ENCODE measurements around the gene HSPD1. TPM values are rescaled to one million over a fixed set of nuclear protein-coding genes. Genes with fewer than 3 reads are reported as not detected.

Gene HSPD1
- polyA plus RNA-seq, 1 experiment, result 283 TPM

DNA sequence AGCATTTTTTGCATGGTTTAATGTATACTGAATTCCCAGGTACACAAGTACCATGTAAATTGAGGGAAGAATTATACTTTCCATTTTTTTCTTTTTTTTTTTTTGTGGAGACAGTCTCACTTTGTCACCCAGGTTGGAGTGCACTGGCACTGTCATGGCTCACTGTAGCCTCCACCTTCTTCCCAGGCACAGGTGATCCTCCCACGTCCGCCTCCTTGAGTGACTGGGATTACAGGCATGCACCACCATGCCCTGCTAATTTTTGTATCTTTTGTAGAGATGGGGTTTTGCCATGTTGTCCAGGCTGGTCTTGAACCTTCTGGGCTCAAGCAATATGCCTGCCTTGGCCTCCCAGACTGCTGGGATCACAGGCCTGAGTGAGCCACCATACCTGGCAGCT, 4.4 kb upstream of the HSPD1 start:
- Histone ChIP-seq H3K4me3 (ENCODE audit: low read depth, low read length) (no peak overlapping the region), H3K9me3 (ENCODE audit: control insufficient read depth, insufficient read depth, low read length) (no peaks in the 10 kb centered on the region; the same call in 1 of the 2 replicates), H3K27ac (ENCODE audit: low read depth, low read length) (no peak overlapping the region), H3K27me3 (ENCODE audit: control insufficient read depth, insufficient read depth, low read length) (no peaks in the 10 kb centered on the region)
- ChIA-PET CTCF (no interaction called here), POLR2A (interaction anchor here (1.2 kb wide), 1 partner anchor 12 kb away, joined by 3 read pairs; the partner anchor contains the start of gene MOB4)
- TF ChIP-seq, protein P1, sequence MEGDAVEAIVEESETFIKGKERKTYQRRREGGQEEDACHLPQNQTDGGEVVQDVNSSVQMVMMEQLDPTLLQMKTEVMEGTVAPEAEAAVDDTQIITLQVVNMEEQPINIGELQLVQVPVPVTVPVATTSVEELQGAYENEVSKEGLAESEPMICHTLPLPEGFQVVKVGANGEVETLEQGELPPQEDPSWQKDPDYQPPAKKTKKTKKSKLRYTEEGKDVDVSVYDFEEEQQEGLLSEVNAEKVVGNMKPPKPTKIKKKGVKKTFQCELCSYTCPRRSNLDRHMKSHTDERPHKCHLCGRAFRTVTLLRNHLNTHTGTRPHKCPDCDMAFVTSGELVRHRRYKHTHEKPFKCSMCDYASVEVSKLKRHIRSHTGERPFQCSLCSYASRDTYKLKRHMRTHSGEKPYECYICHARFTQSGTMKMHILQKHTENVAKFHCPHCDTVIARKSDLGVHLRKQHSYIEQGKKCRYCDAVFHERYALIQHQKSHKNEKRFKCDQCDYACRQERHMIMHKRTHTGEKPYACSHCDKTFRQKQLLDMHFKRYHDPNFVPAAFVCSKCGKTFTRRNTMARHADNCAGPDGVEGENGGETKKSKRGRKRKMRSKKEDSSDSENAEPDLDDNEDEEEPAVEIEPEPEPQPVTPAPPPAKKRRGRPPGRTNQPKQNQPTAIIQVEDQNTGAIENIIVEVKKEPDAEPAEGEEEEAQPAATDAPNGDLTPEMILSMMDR (IDR thresholded peaks at IDR 0.05; ENCODE audit: low read depth, low read length), result no peak
- DNase-seq (ENCODE audit: low read depth, low spot score), result no peak

GRCh38 chr2:197502685-197503084, 3.0 kb upstream of the HSPD1 start:
- DNase-seq (ENCODE audit: low read depth, low spot score), result no peak
- H3K9me3 ChIP-seq (ENCODE audit: control insufficient read depth, insufficient read depth, low read length), result no peaks in the 10 kb centered on the region; the same call in 1 of the 2 replicates
- H3K4me3 ChIP-seq (ENCODE audit: low read depth, low read length), result no peak overlapping the region
- ChIA-PET CTCF (interaction anchor here (1.4 kb wide), 1 partner anchor 14 kb away, joined by 3 read pairs; the partner anchor contains the start of gene MOB4), POLR2A (interaction anchor here (0.7 kb wide), 1 partner anchor 50 kb away, joined by 3 read pairs; the partner anchor contains the start of gene COQ10B)
- H3K27ac ChIP-seq (ENCODE audit: low read depth, low read length), result no peak overlapping the region
- TF ChIP-seq, protein P1 (IDR thresholded peaks at IDR 0.05; ENCODE audit: low read depth, low read length), result no peak
- H3K27me3 ChIP-seq (ENCODE audit: control insufficient read depth, insufficient read depth, low read length), result no peaks in the 10 kb centered on the region

- TF ChIP-seq, protein P1 (IDR thresholded peaks at IDR 0.05; ENCODE audit: low read depth, low read length), result no peak
- Histone ChIP-seq H3K27ac (ENCODE audit: low read depth, low read length) (no peak overlapping the region), H3K27me3 (ENCODE audit: control insufficient read depth, insufficient read depth, low read length) (no peaks in the 10 kb centered on the region), H3K4me3 (ENCODE audit: low read depth, low read length) (0 out of 2 replicates have a peak overlapping the region, but pooled peaks have one; percentile 7), H3K9me3 (ENCODE audit: control insufficient read depth, insufficient read depth, low read length) (no peaks in the 10 kb centered on the region; the same call in 1 of the 2 replicates)
- no peak for DNase-seq (ENCODE audit: low read depth, low spot score)
- ChIA-PET CTCF (interaction anchor here (1.4 kb wide), 1 partner anchor 14 kb away, joined by 3 read pairs; the partner anchor contains the start of gene MOB4), POLR2A (interaction anchor here (0.7 kb wide), 1 partner anchor 49 kb away, joined by 3 read pairs; the partner anchor contains the start of gene COQ10B)
Observed at GRCh38 chr2:197502201-197502600, 2.6 kb upstream of the HSPD1 start.

- Histone ChIP-seq H3K9me3 (ENCODE audit: control insufficient read depth, insufficient read depth, low read length) (no peaks in the 10 kb centered on the region; the same call in 1 of the 2 replicates), H3K4me3 (ENCODE audit: low read depth, low read length) (peak overlapping the region; percentile 87), H3K27ac (ENCODE audit: low read depth, low read length) (peak overlapping the region; percentile 91), H3K27me3 (ENCODE audit: control insufficient read depth, insufficient read depth, low read length) (no peaks in the 10 kb centered on the region)
- CTCF ChIA-PET, result no interaction called here
- POLR2A ChIA-PET, result interaction anchor here (0.8 to 4.3 kb wide), 9 partner anchors 8 to 206 kb away, joined by 5 to 47 read pairs (median 7); partner anchors contain the start of genes COQ10B, MOB4, RFTN2 and SF3B1
- DNase-seq (ENCODE audit: low read depth, low spot score), result no peak
- TF ChIP-seq, protein P1 (IDR thresholded peaks at IDR 0.05; ENCODE audit: low read depth, low read length), result no peak
Observed at GRCh38 chr2:197500503-197501131, 977 bp upstream of the HSPD1 start.

All from AG04450 (cell line).